HuH-7.5 (cell line): ENCODE measurements around the gene ZBTB20.

Source experiments
- DNase-seq: peaks from one replicate; pipeline ENCODE4 v3.0.0; 2011; ENCODE audit warnings: low spot score

Gene ZBTB20

DNA sequence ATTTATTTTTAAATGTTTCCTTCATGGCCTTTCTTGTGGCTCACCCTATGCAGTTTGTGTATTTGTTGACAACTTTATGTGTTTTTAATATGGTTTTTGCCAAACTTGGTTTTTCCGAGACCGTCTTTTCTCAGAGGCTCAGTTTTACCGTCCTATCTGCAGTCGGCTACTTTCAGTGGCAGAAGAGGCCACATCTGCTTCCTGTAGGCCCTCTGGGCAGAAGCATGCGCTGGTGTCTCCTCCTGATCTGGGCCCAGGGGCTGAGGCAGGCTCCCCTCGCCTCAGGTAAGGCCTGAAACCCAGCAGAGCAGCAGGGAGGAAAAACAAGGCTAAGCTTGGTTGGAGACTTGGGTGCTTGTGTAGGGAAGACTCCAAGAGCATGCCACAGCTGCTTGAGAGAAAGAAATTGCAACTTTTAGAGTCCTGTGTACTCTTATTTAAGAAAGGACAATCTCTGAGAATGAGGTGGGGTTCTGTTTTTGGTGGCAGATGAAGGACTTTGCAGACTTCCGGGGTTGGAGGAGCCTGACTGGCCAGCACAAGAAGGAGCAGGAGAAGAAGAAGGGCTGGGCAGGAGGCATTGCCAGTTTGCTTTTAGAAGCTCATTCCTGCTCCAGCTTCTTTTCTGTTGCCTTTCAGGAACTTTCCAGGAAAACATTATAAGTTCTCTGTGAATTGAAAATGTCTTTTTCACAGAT is 853.1 kb downstream of the ZBTB20 start, which contains the start of gene TIGIT:
TSS of gene TIGIT (plus strand) at position 191 of the 698 bp plus-strand sequence. CDS start at position 225, 34 bp downstream.
- DNase-seq = no peak

DNA sequence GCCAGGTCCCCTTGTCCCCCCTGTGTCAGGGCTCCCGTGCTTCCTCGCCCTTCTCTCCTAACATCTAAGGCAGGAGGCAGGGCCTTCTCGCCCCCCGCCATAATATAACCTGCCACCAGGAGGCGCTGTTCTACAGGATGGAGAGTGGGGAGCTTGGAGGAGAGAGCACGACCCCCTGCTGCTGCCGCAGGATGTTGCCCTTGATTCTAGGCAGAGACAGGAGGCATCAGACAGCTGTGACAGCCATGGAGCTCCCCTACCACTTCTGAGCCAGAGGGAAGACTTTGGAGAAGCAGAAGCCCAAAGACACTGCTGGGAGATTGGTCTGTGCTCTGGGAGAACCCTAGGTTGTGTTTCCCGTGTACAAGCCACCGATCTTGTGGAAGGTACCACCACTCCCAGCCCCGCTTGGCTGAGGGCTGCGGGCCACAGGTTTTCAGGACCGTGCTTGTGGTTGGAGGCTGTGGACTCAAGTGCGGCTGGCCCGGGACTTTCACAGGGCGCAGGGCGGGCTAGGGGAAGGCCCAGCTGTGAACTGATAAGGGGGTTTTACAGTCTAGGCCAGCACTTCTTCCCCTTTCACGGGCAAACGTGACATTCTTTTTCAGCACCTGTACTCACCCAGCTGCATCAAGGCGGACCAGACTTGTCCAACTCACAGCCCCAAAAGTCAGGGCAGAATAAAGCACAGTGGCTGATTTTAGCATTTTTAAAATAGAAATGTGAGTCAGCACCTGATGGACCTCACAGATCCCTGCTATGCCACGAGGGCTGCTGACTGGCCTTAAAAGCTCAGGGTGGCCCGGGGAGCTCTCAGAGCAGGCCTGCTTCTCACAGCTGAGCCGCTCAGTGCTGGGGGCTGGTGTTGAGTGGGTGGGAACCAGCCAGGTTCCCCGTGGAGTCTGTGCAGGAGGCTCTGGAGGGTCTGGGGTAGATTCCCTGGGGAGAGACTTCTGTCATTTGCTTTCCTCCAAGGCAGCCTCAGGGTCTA is 855.9 kb downstream of the ZBTB20 start:
- DNase-seq = peak; percentile 64

DNA sequence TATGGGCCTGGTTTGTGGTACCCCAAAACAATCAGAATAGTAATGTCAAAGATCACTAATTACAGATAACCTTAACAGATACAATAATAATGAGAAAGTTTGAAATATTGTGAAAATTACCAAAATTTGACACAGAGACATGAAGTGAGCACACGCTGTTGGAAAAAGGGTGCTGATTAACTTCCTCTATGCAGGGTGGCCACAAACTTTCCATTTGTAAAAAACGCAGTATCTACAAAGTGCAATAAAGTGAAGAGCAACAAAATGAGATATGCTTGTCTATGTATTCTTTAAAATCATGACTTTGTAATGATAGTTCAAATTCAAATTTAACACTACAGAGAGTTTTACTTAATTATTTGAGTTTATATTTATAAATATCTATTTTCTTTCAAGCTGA is 860.8 kb downstream of the ZBTB20 start:
- no peak for DNase-seq

DNA sequence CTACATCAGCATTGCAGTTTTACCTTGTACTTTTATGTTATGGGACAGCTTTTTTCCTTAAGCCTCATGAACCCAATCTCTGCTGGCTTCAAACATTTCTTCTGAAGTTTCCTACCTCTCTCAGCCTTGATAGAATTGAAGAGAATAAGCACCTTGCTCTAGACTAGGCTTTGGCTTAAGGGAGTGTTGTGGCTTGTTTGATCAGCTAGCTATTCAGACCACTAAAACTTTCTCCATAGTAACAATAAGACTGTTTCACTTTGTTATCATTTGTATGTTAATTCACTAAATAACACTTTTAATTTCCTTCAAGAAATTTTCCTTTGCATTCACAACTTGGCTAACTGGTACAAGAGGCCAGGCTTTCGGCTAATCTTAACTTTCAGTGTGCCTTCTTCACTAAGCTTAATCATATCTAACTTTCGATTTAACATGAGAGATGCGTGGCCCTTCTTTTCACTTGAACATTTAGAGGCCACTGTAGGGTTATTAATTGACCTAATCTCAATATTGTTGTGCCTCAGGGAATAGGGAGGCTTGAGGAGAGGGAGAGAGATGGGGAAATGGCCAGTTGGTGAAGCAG is 861.3 kb downstream of the ZBTB20 start:
- no peak for DNase-seq

DNA sequence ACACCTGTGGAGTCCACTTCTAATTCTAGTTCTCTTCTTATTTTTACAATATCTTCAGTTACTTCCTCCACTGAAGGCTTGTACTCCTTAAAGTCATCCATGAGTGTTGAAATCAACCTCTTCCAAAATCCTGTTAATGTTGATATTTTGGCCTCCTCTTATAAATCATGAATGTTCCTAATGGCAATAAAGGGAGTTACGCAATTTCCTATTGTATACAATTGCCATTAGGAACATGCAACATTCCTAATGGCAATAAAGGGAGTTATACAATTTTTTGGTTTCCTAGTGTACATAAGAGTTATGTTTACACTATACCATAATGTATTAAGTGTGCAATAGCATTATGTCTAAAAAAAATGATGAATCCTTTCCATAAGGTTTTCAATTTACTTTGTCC is 862.4 kb downstream of the ZBTB20 start:
- no peak for DNase-seq
